GM19193 (cell line): Measurements from ENCODE around the gene MGMT.

Experiments used
- POLR2A ChIP-seq: IDR thresholded peaks from 4 replicates; pipeline ENCODE4 v1.6.1; 2011; ENCODE audit not compliant: insufficient read depth, insufficient read length; ENCODE audit errors: extremely low read depth

The MGMT gene

GRCh38 chr10:129498680-129499079, 31.6 kb downstream of the MGMT start:
- TF ChIP-seq POLR2A = no peak

GRCh38 chr10:129500617-129501339, 33.7 kb downstream of the MGMT start:
- no peak for TF ChIP-seq POLR2A

- TF ChIP-seq POLR2A = no peak
Observed at GRCh38 chr10:129501652-129502436, 34.8 kb downstream of the MGMT start.

- TF ChIP-seq POLR2A = no peak
Observed at GRCh38 chr10:129502448-129502847, 35.4 kb downstream of the MGMT start.

GRCh38 chr10:129505500-129506075, 38.5 kb downstream of the MGMT start:
- no peak for TF ChIP-seq POLR2A

GRCh38 chr10:129506101-129506797, 39.2 kb downstream of the MGMT start:
- no peak for TF ChIP-seq POLR2A

- TF ChIP-seq POLR2A = no peak
Observed at GRCh38 chr10:129507216-129507889, 40.3 kb downstream of the MGMT start.

GRCh38 chr10:129509155-129509554, 42.1 kb downstream of the MGMT start:
- no peak for TF ChIP-seq POLR2A

GRCh38 chr10:129509835-129510234, 42.8 kb downstream of the MGMT start:
- no peak for TF ChIP-seq POLR2A

- no peak for TF ChIP-seq POLR2A
Observed at GRCh38 chr10:129511086-129511485, 44.0 kb downstream of the MGMT start.

GRCh38 chr10:129511758-129512157, 44.7 kb downstream of the MGMT start:
- TF ChIP-seq POLR2A = no peak

GRCh38 chr10:129513312-129513711, 46.3 kb downstream of the MGMT start:
- TF ChIP-seq POLR2A = no peak

GRCh38 chr10:129514568-129515451, 47.8 kb downstream of the MGMT start:
- TF ChIP-seq POLR2A = no peak
